ENCODE measurements around the gene EFCAB11.

EFCAB11 gene

DNA sequence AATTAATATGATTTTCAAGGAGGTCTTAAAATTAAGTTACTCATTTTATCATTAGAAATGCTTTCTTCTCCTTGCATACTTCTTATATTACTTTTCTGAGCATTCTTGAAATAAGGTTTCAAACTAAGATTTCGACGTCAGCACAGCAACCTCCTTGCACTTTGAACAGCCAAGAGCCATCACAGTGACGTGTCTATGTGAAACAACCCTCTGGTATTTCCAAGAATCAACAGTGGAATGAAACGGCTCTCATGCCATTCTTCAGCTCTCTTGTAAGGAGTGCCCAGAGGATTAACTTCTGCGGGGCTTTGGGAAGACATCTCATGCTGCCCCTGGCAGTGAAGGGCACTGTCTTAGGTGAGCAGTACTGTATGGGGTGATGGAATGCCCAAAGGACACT is 109.2 kb downstream of the EFCAB11 start:
- no peak overlapping the region for H3K4me3 ChIP-seq (ENCODE audit: low read length)
- DNase-seq (ENCODE audit: low read depth, low spot score) = no peak

DNA sequence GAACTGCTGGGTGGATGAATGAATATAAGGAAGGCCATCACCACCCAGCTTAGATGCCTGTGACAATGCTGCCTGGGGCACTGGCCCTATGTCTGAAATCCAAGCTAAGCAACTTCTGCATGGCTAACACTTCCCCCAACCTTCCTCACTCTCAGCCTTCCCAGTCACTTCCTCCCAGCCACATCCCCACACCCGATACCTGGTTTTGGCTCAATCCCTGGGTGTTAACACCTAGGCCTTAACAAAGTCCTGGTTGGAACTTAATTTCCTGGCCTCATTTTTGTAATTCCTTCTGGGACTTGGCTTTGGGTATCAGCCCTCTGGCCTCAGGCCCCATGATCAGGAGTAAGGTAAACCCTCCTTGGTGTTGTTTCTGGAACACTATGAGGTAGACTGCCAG is 110.0 kb downstream of the EFCAB11 start:
- H3K4me3 ChIP-seq (ENCODE audit: low read length) = no peak overlapping the region
- DNase-seq (ENCODE audit: low read depth, low spot score) = no peak

DNA sequence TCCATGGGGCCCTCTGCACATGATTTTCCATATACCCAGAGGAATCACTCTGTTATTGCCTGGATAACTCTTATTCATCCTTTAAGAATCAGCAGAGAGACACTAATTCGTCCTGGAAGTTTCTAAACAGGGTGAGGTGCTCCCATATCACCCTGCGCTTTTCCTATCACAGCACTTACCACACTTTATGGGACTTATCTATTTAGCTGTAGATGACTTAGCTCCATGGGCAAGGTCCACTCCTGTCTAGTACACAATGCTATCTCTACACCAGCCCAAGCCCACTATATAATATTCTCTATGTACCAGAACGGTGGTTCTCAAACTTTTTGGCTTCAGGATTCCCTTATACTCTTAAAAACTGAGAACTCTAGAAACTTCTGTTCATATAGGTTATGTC is 111.7 kb downstream of the EFCAB11 start:
- H3K4me3 ChIP-seq (ENCODE audit: low read length) = no peak overlapping the region
- DNase-seq (ENCODE audit: low read depth, low spot score) = no peak

DNA sequence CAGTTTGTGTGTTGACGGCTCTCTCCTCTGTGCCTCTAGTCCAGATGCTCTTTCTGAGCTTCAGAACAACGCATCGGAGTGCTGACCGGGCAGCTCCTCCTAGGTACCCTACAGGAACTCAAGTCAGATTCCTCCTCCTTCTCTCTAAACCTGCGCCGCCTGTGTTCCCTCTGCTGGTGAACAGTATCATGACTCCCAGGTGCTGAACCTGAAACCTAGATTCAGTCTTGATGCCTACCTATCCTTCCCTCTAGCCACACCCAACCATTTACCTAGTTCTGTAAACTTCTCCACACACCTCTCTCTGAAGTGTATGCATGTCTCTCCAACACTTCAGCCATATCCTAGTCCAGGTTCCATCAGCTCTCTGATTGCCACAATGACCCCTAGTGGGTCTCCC is 112.7 kb downstream of the EFCAB11 start:
- no peak overlapping the region for H3K4me3 ChIP-seq (ENCODE audit: low read length)
- no peak for DNase-seq (ENCODE audit: low read depth, low spot score)

DNA sequence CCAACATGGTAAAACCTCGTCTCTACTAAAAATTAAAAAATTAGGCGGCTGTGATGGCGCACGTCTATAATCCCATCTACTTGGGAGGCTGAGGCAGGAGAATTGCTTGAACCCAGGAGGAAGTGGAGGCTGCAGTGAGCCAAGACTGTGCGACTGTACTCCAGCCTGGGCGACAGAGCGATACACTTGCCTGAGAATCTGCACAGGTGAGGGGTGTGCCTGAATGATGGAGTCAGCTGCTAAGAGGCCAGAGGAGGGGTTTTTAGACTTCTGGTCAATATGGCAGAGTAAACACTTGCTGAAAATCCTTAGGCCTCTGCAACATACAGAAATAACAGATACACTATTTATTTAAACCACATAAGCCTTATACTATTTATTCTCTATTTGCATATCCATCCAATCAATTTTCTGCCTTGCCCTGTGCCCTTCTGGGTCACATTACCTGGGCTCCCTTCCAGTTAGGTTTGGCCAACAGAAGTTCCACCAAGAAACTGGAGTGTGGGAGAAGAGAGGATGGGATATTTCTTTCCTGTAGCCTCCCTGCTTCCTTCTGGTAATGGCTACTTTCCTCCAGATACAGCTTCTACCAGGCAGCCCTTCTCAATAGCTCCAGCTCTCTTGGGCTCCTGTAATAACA is 117.6 kb downstream of the EFCAB11 start:
- DNase-seq (ENCODE audit: low read depth, low spot score) = no peak
- no peak overlapping the region for H3K4me3 ChIP-seq (ENCODE audit: low read length)

DNA sequence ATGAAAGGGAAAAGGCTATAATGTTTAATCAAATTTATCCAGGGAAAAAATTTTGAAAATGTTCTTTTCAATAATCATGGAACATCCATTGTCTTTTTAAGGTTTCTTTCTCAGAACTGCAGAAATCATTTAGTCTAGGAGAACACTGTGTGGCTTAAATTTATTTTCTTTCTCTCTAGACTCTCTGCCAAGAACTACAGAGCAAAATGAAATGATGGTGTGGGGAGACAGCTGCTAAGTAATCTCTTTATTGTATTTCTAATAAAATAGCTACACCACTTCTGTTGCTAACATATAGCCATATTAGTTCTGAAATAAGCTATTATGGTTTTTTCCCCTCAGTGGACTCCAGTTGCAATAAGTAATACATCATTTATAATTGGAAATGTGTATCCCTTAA is 120.9 kb downstream of the EFCAB11 start:
- no peak for DNase-seq (ENCODE audit: low read depth, low spot score)

DNA sequence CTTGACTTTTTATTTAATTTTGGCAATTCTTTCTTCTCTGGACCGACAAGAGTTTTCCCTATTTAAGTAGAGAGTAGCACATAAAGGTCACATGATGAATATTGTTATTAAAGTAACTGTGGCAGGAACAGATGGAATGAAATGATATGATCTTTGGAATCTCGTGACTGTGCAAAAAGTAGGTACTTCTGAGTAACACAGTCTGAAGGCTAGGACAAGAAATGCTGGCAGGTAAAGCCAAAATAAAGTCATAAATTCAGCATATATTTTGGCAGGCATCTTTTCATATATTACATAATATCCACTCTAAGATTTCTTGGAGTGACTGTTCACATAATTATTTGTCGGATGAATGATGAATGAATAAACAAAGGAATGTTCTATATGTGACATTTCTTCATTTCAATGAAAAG is 121.4 kb downstream of the EFCAB11 start:
- H3K4me3 ChIP-seq (ENCODE audit: low read length) = no peak overlapping the region
- no peak for DNase-seq (ENCODE audit: low read depth, low spot score)

More for the DNA sequence above, 120.9 kb downstream of the EFCAB11 start:
- no peak overlapping the region for H3K4me3 ChIP-seq (ENCODE audit: low read length)

DNA sequence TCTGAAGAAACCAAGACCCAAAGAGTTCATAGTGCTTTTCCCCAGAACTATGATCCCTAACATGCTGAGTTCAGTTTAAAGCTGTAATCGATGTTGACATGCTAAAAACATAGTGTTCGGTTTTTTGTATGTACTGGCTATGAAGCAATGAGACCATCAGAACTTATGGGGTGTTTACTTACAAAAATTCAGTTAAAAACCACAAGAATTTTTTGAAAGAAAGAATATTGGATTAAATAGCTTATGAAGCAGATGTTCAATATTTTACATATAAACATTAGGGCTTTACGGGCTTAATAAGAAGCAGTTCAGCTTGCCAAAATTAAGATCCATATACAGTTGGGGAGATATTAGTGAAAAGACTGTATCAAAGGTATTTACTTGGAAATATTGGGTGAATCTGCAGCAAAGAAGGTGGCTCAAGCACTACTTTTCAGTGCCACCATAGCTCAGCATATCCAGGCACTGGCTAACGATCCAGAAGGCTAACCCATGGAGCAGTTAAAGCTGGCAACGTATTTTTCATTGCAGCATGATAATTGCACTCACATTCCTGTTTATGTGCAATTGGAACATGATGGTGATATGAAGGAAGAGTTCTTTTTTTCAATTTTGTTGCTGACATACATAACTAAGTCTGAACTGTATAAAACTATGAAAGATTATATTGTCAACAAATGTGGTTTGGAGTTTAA is 125.9 kb downstream of the EFCAB11 start:
- no peak for DNase-seq (ENCODE audit: low read depth, low spot score)
- H3K4me3 ChIP-seq (ENCODE audit: low read length) = no peak overlapping the region

DNA sequence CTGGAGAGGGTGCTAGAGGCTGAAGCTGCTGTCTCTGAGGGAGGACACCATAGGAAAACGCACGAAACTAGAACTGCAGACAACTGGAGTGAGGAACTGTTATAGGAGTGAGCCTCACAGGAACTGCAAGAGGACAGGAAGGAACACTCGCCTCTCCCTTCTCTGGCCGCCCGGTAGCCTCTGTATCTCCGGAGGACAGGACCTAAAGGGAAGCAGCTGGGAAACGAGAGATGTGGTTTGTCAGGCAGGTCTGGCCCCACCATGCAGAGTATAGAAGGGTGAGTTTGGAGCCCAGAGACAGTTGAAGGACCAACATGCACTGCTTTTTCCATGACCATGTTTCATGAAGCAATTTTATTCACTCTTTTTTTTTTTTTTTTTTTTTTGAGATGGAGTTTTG is 127.3 kb downstream of the EFCAB11 start:
- no peak overlapping the region for H3K4me3 ChIP-seq (ENCODE audit: low read length)
- no peak for DNase-seq (ENCODE audit: low read depth, low spot score)

DNA sequence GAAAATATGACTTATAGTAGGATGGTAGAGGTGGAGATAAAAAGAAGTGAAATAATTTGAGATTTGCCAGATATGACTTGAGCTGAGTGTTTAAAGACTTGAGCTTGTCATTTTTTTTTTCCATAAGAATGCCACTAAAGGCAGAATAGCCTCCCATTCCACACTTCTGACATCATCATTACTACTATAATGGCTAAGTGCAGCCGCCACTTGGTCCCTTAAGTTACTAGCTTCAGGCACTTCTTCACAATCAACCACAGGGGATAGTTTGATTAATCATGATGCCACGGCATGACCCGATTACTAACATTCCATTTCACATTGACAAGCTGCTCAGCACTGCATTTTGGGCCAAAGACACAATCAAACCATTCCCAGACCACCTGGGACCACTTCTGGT is 127.9 kb downstream of the EFCAB11 start:
- DNase-seq (ENCODE audit: low read depth, low spot score) = no peak
- H3K4me3 ChIP-seq (ENCODE audit: low read length) = no peak overlapping the region

DNA sequence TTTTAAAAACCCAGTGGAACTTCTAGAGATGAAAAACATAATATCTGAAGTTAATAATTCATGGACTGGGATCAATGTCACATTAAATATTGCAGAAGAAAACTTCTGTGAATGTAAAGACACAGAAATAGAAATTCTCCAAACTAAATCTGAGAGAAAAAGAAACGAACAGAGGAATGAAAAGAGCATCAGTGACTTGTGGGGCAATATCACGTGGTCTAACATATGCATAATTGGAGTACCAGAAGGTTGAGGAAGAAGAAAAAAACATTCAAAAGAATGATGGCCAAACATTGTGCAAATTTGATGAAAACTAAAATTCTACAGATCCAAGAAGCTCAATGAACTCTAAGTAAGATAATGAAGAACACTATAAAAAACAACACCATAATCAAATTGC is 130.8 kb downstream of the EFCAB11 start:
- no peak overlapping the region for H3K4me3 ChIP-seq (ENCODE audit: low read length)
- no peak for DNase-seq (ENCODE audit: low read depth, low spot score)

DNA sequence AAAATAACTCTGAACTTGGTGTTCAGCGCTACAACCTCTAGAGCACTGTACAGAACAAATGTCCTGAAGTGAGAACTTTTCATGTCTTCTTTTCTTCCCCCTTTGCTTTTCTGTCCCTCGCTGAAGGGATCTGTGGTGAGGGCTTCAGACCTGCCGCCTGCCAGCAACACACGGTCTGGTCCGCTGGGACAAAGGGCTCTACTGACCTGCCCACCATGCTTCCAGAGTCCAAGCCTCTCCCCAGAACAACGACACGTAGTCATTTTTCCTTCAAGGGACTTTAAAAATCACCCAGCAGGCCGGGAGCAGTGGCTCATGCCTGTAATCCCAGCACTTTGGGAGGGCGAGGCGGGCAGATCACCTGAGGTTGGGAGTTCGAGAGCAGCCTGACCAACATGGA is 140.4 kb downstream of the EFCAB11 start:
- no peak for DNase-seq (ENCODE audit: low read depth, low spot score)
- no peak overlapping the region for H3K4me3 ChIP-seq (ENCODE audit: low read length)

DNA sequence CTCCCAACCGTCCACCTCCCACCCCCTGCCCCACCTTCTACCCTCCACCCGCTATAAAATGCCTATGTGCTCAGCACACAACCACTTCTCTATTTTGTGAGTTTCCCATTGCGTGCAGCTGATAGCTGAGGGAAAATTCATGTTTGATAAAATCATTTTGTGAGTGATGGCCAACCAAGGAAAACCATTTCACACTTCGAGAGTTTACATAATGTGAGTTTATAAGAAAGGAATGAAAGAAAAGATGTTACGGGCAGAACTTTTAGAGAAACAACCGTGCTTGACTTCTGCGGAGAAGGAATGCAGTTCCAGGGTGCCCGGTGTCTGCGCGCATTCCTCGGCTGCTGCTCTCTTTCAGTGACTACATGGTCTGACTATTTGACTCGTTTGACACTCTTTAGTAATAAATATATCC is 140.9 kb downstream of the EFCAB11 start:
- H3K4me3 ChIP-seq (ENCODE audit: low read length) = no peak overlapping the region
- no peak for DNase-seq (ENCODE audit: low read depth, low spot score)

DNA sequence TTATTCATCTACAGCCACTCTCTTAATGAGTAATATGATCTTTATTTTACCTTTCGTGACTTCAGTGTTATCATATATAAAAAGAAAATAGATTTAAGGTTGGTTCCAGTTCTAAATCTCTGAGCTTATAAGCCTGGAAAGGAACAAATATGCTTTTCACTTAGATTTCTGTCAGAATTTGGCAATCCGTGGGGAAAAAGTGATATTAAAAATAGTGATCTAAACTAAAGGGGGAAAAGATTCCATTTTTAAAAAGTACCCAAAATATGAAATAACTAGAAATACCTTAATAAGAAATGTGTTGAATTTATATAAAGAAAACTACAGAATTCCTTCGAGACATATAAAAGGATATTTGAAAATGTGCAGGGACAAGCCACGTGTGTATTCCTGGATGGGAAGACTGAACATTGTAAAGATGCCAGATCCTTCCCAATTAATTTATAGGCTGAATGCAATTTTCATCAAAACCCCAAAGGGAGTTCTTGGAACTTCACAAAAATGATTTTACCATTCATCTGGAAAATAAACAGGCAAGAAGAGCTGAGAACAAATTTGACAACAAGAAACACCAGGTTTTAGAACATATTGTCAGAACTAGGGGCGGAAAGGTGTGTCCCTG is 142.5 kb downstream of the EFCAB11 start:
- DNase-seq (ENCODE audit: low read depth, low spot score) = no peak
- H3K4me3 ChIP-seq (ENCODE audit: low read length) = no peak overlapping the region

DNA sequence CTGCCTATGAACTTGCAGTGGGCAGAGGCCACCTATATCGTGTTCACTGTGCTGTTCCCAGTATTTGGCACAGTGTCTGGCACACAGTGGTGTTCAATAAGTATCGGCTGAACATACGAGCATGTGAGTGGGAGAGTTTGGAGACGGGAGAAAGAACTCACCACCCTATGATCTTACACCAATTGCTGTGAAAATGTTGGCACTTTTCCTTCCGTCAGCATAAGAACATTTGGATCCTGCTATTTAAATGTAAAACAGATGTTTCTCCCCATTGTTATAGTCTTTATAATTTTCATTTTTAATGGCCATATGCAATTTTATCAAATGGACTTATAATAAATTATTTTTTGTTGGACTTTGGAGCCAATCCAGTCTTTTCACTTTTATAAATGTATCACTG is 144.4 kb downstream of the EFCAB11 start:
- H3K4me3 ChIP-seq (ENCODE audit: low read length) = no peak overlapping the region
- DNase-seq (ENCODE audit: low read depth, low spot score) = no peak

DNA sequence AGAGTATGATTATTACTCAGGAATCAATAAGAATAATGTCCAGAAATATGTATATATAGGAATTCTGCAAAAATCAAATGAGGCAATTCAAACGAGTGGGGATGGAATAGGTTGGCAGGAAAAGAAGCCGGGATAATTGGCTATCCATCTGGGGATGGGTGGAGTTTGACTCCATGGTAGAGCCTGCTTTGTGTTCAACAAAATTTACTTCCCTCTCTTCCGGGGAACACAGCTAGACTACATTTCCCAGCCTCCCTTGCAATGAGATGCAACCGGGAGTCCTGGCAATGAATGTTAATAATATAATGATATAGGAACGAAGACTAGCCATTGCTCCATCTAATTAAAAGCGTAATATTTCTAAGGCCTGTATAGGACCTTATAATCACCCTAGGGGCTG is 146.6 kb downstream of the EFCAB11 start:
- H3K4me3 ChIP-seq (ENCODE audit: low read length) = no peak overlapping the region
- no peak for DNase-seq (ENCODE audit: low read depth, low spot score)

DNA sequence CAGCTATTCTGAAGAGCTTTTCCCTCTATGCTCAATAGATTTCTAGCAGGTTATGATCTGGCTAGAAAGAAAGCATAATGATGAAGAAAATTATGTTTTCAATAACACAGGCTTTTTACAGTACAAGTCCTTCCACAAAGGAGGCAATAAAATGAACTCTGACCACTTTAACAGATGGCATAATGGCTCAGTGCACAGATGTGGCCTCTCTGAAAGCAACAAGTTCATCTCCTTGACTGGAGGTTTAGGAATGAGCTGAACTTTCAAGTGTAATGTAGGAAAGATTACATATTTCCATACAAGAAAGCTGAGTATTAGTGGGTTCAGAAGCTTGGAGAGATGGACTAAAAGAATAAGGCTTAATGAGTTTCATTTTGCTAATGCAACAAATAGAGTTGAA is 147.4 kb downstream of the EFCAB11 start:
- no peak overlapping the region for H3K4me3 ChIP-seq (ENCODE audit: low read length)
- DNase-seq (ENCODE audit: low read depth, low spot score) = no peak

DNA sequence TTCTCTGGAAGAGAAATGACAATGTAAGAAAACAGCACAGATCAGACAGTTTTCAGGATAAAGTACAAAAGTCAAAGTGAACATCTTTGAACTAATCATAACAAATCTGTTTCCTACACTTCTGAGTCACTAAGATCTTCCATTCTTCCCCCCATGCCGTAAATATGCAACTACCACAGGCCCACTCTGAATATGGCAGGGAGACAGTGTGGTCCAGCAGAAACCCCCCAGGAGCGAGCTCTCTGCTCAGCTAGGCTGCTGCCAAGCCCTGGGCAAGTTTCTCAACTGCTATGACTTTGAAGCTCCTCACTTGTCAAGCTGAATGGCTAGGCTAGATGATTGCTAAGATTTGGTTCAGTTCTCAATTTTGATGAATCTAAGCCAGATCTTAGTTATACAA is 148.1 kb downstream of the EFCAB11 start:
- H3K4me3 ChIP-seq (ENCODE audit: low read length) = no peak overlapping the region
- DNase-seq (ENCODE audit: low read depth, low spot score) = no peak

DNA sequence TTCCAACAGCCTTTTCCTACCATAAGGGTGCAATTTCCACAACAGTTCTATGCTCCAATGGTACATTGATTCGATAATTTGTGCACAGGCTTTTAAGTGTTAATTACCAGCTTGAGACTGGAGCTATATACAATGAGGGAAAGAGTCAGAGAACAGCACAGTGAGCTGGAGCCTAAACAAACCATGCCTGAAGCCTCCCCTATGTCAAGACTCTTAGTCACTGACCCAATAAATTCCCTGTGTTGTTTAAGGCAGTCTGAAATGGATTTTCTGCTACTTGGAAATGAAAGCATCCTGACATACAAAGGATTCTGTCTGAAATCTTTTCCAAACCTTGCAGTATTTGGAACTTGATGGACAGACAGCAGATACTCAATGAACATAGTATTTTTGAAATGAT is 149.0 kb downstream of the EFCAB11 start:
- DNase-seq (ENCODE audit: low read depth, low spot score) = no peak

DNA sequence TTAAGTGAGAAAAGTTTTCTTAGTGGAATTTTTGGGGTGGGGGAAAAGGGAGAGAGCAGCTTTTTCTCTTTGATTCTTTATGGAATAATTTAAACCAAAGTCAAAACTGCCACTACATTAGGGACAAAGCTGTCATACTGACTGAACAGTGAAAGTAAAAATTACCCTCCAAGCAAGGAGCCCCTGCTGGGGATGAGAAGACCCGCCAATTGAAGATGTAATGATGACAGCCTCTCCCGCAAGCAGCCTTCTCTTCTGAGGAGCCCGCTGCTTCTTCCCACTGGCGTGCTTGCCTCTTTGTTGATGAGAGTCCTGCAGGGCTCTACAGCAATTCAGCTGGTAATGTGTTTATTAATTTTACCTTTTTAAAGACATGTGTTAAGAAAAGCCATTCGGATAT is 151.0 kb downstream of the EFCAB11 start:
- no peak overlapping the region for H3K4me3 ChIP-seq (ENCODE audit: low read length)
- DNase-seq (ENCODE audit: low read depth, low spot score) = no peak

More for the DNA sequence above, 149.0 kb downstream of the EFCAB11 start:
- H3K4me3 ChIP-seq (ENCODE audit: low read length) = no peak overlapping the region

DNA sequence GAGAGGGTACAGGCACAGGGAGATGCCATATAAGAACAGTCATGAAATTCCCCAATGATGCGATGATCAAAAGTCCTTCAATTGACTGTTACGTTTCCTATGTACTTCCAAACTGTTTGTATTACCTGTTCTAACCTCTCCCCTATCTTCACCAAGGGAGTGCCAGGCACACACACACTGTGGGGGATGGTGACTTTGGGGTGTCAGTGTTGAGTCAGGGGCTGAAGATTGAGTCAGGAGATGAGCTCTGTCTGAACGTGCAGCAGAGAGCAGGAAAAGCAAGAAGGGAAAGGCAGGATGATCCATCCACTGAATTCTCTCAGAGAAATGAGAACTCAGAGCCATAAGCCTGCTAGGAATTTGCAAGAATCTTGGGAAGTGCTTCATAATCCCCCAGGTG is 153.4 kb downstream of the EFCAB11 start:
- DNase-seq (ENCODE audit: low read depth, low spot score) = no peak

More for the DNA sequence above, 153.4 kb downstream of the EFCAB11 start:
- no peak overlapping the region for H3K4me3 ChIP-seq (ENCODE audit: low read length)

All from Jurkat, Clone E6-1 (cell line).